PC-3 (cell line): ENCODE measurements around the gene CGB8.
"Not testable (repeated sequence)": the region's sequence is repeated elsewhere in the genome, so short reads cannot be mapped to it uniquely, and the experiment has no call there.

Experiments
- EZH2 ChIP-seq: fragments of 300-600 bp; sonication (generic); IDR thresholded peaks from one replicate; pipeline ENCODE4 v1.6.1; 2017; ENCODE audit warnings: antibody characterized with exemption, mild to moderate bottlenecking, low read length; ENCODE audit not compliant: unreplicated experiment
- TF ChIP-seq, protein P1 (sequence below): fragments of 300-600 bp; sonication (generic); conservative IDR thresholded peaks from 2 replicates; pipeline ENCODE4 v1.5.1; 2017; ENCODE audit warnings: antibody characterized with exemption, low read depth, mild to moderate bottlenecking, low read length

GRCh38 chr19:49025599-49025998, 23.3 kb downstream of the CGB8 start:
- TF ChIP-seq EZH2: not testable (repeated sequence)
- TF ChIP-seq, protein P1, sequence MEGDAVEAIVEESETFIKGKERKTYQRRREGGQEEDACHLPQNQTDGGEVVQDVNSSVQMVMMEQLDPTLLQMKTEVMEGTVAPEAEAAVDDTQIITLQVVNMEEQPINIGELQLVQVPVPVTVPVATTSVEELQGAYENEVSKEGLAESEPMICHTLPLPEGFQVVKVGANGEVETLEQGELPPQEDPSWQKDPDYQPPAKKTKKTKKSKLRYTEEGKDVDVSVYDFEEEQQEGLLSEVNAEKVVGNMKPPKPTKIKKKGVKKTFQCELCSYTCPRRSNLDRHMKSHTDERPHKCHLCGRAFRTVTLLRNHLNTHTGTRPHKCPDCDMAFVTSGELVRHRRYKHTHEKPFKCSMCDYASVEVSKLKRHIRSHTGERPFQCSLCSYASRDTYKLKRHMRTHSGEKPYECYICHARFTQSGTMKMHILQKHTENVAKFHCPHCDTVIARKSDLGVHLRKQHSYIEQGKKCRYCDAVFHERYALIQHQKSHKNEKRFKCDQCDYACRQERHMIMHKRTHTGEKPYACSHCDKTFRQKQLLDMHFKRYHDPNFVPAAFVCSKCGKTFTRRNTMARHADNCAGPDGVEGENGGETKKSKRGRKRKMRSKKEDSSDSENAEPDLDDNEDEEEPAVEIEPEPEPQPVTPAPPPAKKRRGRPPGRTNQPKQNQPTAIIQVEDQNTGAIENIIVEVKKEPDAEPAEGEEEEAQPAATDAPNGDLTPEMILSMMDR: not testable (repeated sequence)
